Kidney (tissue), 14 donors: ENCODE data around the gene LZTS2. TPM values are rescaled to one million over a fixed set of nuclear protein-coding genes. Genes with fewer than 3 reads are reported as not detected.
"Not testable (repeated sequence)": the region's sequence is repeated elsewhere in the genome, so short reads cannot be mapped to it uniquely, and the experiment has no call there.

Experiments used
- DNase-seq, 5 donors: peaks; one replicate each; pipeline ENCODE4 v3.0.0-alpha.2; 2013 to 2020
- FAIRE-seq: peaks from 2 replicates; lab custom pipeline; 2012; peaks lifted over from hg19 to GRCh38; lab: Jason Lieb, UNC
- H3K27ac ChIP-seq, 2 donors: one replicate each; pipeline ENCODE4 v1.7.0; 2013; ENCODE audit warnings: low read depth in 2 of 2, low read length in 2 of 2, inconsistent platforms in 1 of 2
- H3K27me3 ChIP-seq: one replicate; pipeline ENCODE4 v1.7.1; 2013; ENCODE audit warnings: low read length, inconsistent platforms; ENCODE audit not compliant: control insufficient read depth, insufficient read depth
- H3K36me3 ChIP-seq, 3 donors: one replicate each; pipeline versions ENCODE4 v1.7.0 to v1.7.1; 2013; ENCODE audit warnings: low read length in 3 of 3, control low read depth in 1 of 3, inconsistent platforms in 1 of 3; ENCODE audit not compliant: insufficient read depth in 3 of 3, control insufficient read depth in 2 of 3
- H3K4me1 ChIP-seq, 3 donors: one replicate each; pipeline versions ENCODE4 v1.7.0 to v1.7.1; 2013; ENCODE audit warnings: low read length in 3 of 3, inconsistent platforms in 1 of 3, low read depth in 1 of 3; ENCODE audit not compliant: control insufficient read depth in 2 of 3, insufficient read depth in 2 of 3
- H3K4me3 ChIP-seq, 3 donors: one replicate each; pipeline versions ENCODE4 v1.7.0 to v1.8.1; 2013; ENCODE audit warnings: low read length in 3 of 3, control low read depth in 1 of 3, inconsistent platforms in 1 of 3
- H3K9ac ChIP-seq, 3 donors: one replicate each; pipeline versions ENCODE4 v1.7.0 to v1.7.1; 2013; ENCODE audit warnings: low read length in 3 of 3, control low read depth in 1 of 3, inconsistent platforms in 1 of 3
- H3K9me3 ChIP-seq, 3 donors: one replicate each; pipeline versions ENCODE4 v1.7.0 to v1.7.1; 2013; ENCODE audit warnings: low read length in 3 of 3, control low read depth in 1 of 3, inconsistent platforms in 1 of 3; ENCODE audit not compliant: control insufficient read depth in 2 of 3, insufficient read depth in 1 of 3
- intact Hi-C: fragments of 100-400 bp; cut with DNase I; formaldehyde crosslinking; loops from one replicate; pipeline ENCODE4 v1.11.1; 2022
- polyA plus RNA-seq: library from polyadenylated mRNA; stranded (reverse); fragments of 350-450 nt; fragmentation: Illumina TruSeq; extraction: RNeasy Lipid Tissue Mini Kit (QIAGEN cat#74804); gene quantifications from one replicate; pipeline ENCODE4 v1.2.3, GENCODE V29; 2014; ENCODE audit warnings: low read depth, low replicate concordance; ENCODE audit not compliant: insufficient read depth
- total RNA-seq: library from RNA; stranded (reverse); fragmentation: NEBNext Ultra II Directional; extraction: Animal tissue kit (Norgen Biotek cat#: 25700); gene quantifications from one replicate; pipeline ENCODE4 v1.2.1, GENCODE V29; 2021
- TF ChIP-seq, protein P1 (sequence below): IDR thresholded peaks from 3 replicates; pipeline ENCODE4 v1.5.1; 2012; ENCODE audit warnings: mild to moderate bottlenecking, moderate library complexity, borderline replicate concordance; ENCODE audit not compliant: insufficient read depth; ENCODE audit errors: extremely low read depth
- donor health status: control.
- donor health status: control.
- donor health status: control.
- donor health status: control.
- donor health status: control.
- donor health status: DM: yes; HTN: yes; CAD: no.
- donor health status: Normal renal cell carcinoma (clear cell type).

Gene LZTS2
- total and polyA plus RNA-seq, 2 donors from 2014 or later, result 47.3 to 54.7 TPM

DNA sequence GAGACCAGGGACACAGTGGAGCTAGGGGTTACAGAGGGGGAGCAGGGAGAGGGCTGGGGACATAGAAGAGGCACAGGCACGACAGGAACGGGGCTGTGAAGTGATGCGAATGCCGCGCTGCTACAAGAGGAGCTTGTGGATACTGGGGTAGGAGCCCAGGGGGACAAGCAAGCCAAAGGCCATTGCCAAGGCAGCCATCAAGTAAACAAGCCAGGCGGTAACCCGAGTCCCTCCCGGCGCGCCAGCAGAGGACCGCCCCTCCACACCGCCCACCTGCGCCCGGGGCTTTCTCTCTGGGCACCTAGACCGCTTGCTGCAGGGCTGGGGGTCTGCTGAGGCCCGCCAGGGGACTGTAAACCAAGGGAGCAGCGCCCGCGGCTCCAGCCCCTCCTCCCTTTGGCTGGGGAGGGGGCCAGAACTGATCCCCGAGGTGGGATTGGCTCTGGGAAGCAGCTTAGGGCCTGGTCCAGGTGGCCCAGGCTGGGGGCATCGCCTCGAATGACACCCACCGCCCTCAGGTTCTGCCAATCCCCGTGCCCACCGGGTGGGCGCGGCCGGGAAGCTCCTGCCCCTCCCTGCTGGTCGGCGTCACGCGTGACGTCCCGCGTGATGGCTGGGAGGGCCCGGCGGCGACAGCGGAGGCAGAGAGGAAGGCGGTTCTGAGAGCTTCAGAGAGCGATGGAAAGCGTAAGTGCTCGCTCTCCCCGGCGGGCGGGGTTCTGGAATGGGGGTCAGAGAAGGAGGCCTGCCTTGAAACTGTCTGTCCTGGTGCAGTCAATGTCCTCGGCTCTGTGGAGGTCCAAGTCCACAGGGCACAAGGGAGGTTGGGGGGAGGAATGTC, 32.4 kb downstream of the LZTS2 start:
- TF ChIP-seq, protein P1, sequence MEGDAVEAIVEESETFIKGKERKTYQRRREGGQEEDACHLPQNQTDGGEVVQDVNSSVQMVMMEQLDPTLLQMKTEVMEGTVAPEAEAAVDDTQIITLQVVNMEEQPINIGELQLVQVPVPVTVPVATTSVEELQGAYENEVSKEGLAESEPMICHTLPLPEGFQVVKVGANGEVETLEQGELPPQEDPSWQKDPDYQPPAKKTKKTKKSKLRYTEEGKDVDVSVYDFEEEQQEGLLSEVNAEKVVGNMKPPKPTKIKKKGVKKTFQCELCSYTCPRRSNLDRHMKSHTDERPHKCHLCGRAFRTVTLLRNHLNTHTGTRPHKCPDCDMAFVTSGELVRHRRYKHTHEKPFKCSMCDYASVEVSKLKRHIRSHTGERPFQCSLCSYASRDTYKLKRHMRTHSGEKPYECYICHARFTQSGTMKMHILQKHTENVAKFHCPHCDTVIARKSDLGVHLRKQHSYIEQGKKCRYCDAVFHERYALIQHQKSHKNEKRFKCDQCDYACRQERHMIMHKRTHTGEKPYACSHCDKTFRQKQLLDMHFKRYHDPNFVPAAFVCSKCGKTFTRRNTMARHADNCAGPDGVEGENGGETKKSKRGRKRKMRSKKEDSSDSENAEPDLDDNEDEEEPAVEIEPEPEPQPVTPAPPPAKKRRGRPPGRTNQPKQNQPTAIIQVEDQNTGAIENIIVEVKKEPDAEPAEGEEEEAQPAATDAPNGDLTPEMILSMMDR, result no peak
- intact Hi-C loops, result no loop called here
- Histone ChIP-seq H3K9ac (peak overlapping the region; percentile 47 to 89 (median 88)), H3K27me3 (peaks cover 3% of the 10 kb centered on the region), H3K27ac (peak overlapping the region; percentile 96 to 97), H3K36me3 (peaks cover 0 to 18% (median 8%) of the 10 kb centered on the region in 3 donors), H3K4me1 (peaks cover 0 to 21% (median 5%) of the 10 kb centered on the region in 3 donors), H3K4me3 (peak overlapping the region; percentile 64 to 93 (median 88)), H3K9me3 (no peaks in the 10 kb centered on the region)
- DNase-seq (peak; percentile 85 to 95 (median 92)), FAIRE-seq (no peak)

DNA sequence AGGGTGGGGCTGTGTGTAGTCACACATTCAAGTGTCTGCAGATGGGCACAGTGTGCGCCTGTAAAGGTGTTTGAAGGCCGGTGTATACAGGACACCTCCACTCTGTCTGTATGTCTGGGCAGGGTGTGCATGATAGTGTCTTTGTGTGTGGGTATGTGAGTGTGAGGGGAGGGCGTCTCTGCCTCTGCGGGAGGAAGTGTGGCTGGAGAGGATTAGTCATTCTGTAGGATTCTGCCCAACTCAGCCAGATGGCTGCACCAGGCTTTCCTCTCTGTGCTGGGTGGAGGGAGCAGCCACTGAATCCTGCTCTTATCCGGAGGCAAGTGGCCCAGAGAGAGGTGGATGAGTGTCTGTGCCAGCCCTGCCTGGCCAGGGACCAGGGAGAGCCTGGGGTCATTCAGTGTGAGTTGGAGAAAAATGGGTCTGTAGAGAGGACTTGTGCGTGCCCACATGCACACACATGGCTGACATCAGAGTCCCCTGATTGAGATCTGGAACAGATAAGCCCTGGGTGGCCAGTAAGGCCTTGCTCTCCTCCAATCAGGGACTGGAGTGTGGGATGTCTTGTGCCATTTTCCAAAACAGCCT, 33.1 kb downstream of the LZTS2 start:
- TF ChIP-seq, protein P1, result no peak
- H3K27me3 ChIP-seq, result peaks cover 3% of the 10 kb centered on the region
- peaks cover 0 to 21% (median 5%) of the 10 kb centered on the region in 3 donors for H3K4me1 ChIP-seq
- peak overlapping the region; percentile 21 to 89 (median 26) for H3K9ac ChIP-seq
- intact Hi-C loops, result no loop called here
- peak overlapping the region; percentile 96 to 97 for H3K27ac ChIP-seq
- DNase-seq, result peak in 2 of 5 donors; percentile 63 to 85
- no peaks in the 10 kb centered on the region for H3K9me3 ChIP-seq
- no peak for FAIRE-seq
- peaks cover 0 to 23% (median 14%) of the 10 kb centered on the region in 3 donors for H3K36me3 ChIP-seq
- peak overlapping the region; percentile 63 to 93 (median 88) for H3K4me3 ChIP-seq

DNA sequence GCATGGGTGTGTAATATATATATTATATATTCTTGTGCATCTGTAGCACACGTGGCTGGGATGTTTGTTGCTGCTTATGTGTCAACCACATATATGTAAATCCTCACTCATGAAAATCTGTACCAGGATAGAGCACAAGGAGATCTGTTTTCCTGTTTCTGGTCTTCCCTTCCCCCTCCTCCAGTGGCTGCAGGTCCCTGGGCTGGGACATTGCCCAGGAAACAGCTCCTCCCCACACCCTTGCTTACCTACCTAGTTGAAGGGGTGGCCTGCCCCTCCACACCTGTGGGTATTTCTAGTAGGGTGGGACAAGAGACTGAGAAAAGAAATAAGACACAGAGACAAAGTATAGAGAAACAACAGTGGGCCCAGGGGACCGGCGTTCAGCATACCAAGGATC, 33.7 kb downstream of the LZTS2 start:
- TF ChIP-seq, protein P1, result no peak
- peak overlapping the region; percentile 96 to 97 for H3K27ac ChIP-seq
- DNase-seq, result peak in 1 of 5 donors; percentile 38
- H3K27me3 ChIP-seq, result peaks cover 3% of the 10 kb centered on the region
- intact Hi-C loops, result no loop called here
- H3K4me3 ChIP-seq, result peak overlapping the region in 2 of 3 donors; percentile 88 to 93
- H3K36me3 ChIP-seq, result peaks cover 0 to 27% (median 18%) of the 10 kb centered on the region in 3 donors
- H3K9me3 ChIP-seq, result no peaks in the 10 kb centered on the region
- H3K9ac ChIP-seq, result peak overlapping the region in 1 of 3 donors; percentile 89
- no peak for FAIRE-seq
- H3K4me1 ChIP-seq, result peaks cover 0 to 21% (median 5%) of the 10 kb centered on the region in 3 donors

DNA sequence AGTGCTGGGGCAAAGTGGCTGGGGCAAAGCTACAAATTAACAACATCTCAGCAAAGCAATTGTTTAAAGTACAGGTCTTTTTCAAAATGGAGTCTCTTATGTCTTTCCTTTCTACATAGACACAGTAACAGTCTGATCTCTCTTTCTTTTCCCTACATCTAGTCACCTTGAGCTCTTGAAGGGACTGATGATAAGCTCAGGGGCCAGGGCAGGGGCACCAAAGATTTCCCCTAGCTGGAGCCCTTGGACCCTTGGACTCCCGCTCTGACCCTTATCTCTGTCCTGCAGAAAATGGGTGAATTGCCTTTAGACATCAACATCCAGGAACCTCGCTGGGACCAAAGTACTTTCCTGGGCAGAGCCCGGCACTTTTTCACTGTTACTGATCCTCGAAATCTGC, 34.8 kb downstream of the LZTS2 start:
- H3K9me3 ChIP-seq, H3K27ac ChIP-seq, H3K27me3 ChIP-seq, FAIRE-seq, intact Hi-C loops, H3K4me3 ChIP-seq, H3K9ac ChIP-seq: not testable (repeated sequence)
- DNase-seq, result peak in 1 of 5 donors; percentile 13
- peaks cover 0 to 27% (median 18%) of the 10 kb centered on the region in 3 donors for H3K36me3 ChIP-seq
- H3K4me1 ChIP-seq, result peaks cover 0 to 15% (median 5%) of the 10 kb centered on the region in 3 donors
